HG03064 (cell line): ENCODE measurements around the gene GPR132.
A peak's percentile ranks its signal among the peaks of the same experiment; 100 is the strongest.
"Not testable (repeated sequence)": the region's sequence is repeated elsewhere in the genome, so short reads cannot be mapped to it uniquely, and the experiment has no call there.

ENCODE experiments used
- ATAC-seq: cut with Tn5 transposase; IDR thresholded peaks from one replicate; pipeline ENCODE4 v1.9.1; 2021; ENCODE audit warnings: low read depth; ENCODE audit not compliant: unreplicated experiment

The GPR132 gene

DNA sequence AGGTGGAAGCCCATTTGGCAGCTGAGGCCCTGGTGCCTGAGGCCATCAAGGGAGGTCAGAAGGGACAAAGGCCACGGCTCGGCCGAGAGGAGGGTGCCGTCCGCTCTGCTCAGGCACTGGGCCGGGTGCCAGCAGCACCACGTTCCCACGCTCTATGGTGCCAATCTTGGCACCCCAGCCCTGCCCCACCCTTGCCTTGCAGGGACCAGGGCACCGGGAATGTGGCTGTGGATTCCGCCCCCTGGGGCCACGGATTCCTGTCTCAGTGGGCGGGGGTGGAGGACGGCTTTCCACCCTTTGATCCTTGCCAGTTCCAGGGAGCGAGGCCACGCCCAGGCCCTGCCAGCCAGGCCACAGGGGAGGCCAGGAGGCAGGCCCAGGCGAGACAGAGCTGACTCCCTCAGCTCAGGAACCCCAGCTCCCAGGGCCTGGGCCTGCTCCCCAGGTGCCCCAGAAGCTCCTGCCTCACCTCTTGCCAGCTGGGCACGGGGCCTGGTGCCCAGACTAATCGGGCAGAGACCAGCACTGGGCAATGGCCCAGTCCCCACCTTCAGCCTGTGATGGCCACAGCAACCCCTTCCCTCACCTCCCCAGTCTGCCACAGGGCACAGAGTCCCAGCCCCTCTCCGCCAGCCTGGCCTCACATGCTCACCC is 26.4 kb upstream of the GPR132 start:
- no peak for ATAC-seq

DNA sequence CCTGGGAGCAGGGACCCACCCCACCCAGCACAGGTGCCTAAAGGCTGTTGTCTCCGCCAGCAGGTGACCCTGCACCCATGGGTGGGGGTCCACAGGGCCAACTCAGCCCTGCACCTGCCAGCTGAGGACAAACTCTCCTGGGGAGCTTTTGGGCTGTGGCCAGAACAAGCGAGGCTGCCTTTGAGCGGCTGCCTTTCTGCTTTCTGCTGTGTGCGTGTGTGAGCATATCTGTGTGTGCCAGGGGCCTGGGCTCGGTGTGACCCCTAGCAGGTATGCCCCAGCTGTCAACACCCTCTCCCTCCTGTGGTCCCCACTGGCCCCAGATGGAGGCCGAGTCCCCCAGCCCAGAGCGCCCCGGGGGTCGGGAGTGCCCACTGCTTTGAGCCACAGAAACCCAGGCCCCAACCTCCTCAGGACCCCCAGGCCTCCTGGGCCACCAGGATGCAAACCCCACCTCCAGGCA is 25.9 kb upstream of the GPR132 start:
- no peak for ATAC-seq

DNA sequence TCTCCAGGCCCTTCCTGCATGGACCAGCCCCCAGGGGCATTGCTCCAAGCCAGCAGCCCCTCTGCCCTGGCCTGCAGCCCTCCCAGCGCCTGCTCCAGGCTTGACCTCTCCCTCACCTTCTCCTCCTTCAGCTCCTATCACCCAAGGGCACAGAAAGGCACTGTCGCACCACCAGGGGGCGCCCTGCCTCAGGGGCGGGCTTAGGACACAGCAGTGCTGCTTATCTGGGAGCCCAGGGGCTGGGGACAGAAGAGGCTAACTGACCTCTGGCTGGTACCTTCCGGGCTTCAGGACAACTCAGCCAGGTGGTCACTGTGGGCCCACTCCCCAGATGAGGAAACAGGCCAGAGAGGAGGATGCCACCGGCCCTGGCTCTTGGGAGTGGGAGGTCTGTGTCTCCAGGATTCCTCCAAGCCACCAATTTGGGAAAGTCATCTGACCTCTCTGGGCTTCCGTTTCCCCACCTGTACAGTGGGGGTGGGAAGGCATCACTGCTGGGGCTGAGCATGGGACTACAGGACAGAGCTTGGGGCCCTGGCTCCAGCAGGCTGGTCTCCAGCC is 25.3 kb upstream of the GPR132 start:
- ATAC-seq: no peak

DNA sequence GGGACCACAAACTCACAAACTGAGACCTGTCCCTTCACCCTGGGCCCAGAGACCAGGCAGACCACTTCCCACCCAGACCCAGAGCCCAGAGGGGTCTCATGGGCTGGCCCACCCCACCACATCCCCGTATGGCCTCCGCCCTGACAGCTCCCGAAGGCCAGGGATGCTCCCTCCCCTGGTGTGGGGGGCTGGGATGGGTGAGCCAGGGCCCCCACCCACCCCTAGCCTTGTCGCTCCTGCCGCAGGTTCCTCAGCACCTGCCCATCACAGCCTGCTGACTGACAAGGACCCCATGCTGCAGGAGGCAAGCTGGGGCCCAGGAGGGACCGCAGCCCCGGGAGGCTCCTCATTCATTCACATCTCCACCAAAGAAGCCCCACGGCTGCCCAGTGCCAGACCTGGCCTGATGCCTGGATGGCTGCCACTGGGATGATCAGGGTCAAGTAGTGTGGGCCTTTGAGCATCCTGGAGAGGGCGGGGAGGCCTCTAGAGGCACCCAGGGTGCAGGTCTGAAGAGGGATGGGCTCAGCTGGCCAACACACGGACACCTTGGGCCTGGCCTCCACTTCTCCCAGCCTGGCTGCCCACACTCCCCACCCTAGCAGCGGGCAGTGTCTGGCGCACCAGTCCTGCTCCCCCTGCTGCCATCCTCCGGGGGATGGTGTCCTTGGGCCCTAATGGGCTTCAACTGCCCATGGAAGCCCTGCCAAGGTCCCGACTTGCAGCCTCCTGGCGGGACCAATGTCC is 24.7 kb upstream of the GPR132 start:
- no peak for ATAC-seq

DNA sequence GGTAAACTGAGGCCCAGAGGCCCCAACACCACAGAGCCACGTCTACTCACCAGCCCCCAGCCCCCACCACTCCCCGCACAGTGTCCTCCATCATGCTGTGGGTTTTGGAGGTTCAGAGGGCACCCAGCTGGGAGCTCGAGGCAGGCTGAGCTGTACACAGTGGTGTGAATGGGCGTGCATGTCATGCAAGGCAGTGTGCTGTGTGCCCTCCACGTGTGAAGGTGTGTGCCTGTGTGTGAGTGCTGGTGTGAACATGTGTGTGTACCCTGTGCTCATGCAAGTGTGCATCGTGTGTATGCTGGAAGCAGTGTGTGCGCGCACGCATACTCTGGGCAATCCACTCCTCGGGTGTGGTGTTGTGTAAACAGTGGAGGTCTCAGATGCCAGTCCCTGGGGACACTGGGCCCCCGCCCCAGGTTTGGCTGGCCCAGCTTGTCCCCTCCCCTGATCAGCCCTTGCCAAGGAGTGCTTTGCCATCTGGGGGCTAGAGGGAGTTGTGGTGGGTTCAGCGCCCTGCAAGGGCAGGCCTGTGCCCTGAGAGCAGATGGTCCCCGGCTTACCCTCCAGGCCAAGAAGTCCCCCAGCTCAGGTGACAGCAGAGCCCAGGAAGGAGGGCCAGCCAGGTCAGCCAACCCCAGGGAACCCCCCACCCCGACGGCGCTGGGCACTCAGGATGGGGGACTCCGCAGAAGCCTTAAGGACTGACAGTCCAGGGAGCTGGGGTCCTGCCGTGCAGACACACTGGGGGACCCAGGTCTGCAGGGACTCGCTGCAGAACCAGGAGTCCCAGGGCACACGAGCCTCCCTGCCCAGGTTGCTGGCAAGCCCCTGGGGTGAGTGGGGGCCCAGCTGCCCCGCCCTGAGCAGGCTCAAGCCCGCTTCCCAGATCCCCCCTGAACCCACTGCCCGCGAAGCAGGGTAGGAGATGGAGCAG is 23.8 kb upstream of the GPR132 start:
- no peak for ATAC-seq

DNA sequence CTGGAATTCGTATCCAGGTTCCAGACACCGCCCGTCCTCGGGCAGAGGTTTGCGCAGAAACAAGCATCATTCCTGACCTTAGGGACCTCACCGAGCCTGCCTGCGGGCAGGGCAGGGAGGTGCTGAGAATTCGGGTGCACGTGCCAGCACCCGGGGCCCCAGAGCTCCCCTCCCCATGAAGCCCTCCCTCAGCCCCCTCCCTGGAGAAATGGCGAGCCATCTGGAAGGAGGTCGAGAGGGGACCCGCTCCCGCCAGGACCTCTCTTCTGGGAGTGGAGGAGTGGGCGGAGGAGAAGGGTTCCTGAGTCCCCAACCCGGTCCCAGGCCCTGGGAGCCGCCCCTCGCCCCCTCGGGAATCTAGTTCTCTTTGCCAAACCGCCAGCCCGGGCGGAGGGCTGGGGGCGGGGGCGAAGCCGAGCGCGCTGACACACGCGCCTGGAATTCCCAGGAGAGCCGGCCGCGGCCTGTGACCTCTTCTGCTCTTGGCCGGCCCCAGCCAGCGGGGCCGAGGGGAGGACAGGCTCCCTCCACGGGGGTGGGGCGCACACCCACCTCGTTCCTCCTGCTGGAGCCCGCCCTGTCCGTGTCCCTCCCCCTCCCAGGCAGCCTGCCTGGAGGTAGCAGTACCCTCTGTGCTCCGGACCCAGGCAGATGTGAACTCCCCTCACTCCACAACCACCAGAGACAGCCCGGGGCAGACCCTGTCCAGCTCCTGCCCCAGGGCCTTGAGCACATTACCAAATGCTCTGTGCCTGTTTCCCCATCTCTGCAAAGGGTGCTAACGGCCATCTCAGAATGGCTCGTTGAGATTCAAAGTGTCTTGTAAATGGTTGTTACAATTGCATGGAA is 23.0 kb upstream of the GPR132 start:
- ATAC-seq: no peak

DNA sequence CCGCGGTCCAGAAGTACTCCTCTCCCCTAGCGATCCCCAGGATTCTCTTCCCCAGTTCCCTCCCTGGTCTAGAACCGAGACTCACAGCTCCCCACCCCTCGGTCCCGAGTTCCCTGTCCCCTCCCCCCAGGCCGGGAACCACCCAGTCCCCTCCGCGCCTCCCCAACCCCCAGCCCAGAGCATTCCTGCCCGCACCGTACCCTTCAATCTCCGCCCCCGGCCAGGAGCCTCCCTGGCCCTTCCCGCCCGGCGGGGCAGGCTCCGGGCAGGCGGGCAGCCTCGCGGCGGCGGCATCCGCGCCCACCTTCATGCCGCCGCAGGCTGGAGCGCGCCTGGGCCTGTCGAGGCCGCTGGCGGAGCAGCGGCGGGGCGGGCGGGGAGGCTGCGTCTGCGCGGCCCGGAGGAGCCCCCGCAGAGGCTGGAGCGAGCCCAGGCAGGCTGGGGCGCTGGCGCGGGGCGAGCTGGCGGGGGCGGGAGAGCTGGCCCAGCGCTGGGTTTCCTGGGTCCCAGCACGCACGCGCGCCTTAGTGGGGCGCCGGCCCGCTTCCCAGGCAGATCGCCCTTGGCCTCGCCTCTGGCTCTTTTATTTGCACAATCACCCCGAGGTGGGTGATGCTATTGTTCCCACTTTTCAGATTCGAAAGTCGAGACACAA is 22.2 kb upstream of the GPR132 start:
- ATAC-seq: no peak

DNA sequence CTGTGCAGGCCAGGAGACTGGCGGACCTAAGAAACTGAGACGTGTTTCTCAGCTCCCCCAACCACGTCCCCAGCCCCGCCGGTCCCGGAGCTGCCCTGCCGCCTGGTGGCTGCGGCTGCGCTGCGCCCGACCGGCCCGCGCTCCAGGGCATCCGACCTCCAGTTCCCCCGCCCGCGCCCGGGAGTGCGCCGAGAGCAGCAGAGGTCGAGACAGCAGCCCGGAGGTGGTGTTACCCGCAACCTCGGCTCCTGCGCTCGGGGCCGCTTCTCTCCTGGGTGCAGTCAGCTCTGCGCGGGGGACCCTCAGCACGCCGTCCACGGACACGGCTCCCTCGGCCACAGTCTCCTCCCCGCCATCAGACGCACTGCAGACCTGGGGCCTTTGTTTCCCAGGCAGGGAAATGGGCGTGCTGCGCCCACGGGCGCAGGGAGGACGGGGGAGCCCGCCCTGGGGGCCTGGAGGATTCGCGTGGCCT is 21.6 kb upstream of the GPR132 start:
- peak; percentile 67 for ATAC-seq

DNA sequence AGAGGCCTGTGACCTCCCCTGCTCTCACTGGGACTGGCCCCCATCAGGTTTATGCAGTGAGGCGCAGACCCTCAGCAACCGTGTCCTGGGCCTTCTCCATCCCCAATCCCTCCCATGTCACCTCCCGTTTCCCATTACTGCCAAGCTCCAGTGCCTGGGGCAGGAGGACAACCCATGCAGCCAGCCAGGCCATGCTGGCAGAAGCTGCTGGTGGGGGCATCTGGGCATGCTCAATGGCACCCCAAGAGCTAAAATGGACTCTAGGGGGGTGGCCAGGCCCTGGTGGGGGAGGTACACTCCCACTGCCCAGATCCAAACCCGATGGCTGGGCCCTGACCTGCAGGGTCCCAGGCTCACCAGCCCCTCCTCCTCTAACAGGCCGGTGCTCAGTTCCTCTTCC is 20.5 kb upstream of the GPR132 start:
- no peak for ATAC-seq

DNA sequence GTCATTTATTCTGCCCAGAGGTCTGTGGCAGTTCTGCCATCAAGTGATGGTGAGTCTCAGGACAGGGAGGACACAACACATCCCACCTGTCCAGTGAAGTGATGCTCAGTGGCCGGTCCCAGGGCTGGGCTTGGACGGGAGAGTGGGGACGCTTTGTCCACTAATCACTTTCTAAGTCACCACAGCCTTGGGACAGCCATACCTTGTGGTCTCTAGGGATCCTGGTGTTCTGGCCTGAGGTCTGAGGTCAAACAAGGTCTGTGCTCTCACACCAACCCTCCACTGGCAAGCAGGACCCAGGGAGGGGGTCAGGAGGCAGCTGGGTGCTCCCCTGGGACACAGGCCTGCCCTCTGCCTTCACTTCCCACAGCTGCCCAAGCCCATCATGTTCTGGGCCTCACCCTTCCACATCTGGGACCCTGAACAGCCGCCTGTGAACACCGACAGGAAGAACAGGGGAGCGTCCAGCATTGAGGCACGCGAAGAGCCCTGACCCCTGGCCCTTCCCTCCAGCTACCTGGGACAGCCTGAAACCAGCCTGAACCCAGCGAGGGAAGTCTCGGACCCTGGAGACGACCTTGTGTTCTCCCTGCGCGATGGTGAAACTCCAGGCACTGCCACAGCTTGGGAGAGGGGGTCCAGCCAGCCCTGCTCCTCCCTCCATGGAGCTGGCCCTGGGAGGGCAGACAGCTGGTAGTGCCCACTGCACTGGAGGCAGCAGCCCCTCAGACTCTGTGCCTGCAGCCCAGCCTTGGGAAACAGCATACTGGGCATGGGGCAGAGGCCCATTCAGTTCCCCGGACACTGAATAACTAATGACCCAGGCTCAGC is 19.7 kb upstream of the GPR132 start:
- ATAC-seq: no peak

DNA sequence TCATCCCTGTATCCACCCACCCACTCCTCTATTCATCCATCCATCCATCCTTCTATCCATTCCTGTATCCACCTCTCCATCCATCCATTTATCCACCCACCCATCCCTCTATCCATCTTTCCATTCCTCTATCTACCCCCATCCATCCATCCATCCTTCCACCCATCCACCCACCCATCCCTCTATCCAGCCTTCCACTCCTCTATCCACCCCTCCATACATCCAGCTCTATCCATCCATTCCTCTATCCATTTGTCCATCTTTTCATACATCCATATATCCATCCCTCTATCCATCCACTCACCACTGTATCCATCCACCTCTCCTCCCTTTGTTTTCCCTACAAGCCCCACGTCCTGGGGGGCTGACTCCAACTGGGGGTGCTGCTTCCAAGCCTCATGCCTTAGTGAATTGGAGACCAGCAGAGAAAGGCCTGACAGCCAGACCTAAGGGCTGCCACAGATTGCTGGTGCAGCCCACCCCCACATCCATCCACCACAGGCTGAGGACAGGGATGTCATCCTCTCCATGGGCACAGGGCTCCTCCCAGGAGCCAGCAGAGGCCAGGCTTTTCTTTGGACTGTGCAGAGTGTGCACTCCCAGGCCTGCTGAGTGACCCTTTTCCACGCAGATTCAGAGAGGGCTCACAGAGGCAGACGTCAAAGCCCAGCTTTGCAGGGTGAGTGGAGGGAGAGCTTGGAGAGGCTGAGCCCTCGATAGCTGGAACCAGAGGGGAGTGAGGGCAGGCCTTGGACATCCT is 18.9 kb upstream of the GPR132 start:
- no peak for ATAC-seq

DNA sequence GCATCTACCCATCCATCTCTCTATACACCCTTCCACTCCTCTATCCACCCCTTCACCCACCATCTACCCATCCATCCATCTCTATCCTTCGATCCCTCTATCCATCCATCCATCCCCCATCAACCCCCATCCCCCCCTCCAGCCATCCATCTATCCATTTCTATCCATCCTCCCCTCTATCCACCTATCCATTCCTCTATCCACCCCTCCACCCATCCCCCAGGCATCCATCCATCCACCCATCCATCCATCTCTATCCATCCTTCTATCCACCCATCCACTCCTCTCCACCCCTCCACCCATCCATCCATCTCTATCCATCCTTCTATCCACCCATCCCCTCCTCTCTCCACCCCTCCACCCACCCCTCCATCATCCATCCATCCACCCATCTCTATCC is 17.5 kb upstream of the GPR132 start:
- ATAC-seq: no peak

DNA sequence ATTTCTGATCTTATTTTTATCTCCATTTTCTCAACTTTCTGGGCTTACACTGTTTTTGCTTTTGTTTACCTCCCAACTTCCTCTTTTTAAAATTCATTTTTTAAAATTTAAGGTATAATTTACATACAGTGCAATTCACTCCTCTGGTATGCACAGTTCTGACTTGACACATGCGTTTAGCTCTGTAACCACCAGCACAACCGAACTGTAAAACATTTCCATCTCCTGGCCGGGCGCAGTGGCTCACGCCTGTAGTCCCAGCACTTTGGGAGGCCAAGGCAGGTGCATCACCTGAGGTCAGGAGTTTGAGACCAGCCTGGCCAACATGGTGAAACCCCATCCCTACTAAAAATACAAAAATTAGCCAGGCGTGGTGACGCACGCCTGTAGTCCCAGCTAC is 16.2 kb upstream of the GPR132 start:
- ATAC-seq: not testable (repeated sequence)

DNA sequence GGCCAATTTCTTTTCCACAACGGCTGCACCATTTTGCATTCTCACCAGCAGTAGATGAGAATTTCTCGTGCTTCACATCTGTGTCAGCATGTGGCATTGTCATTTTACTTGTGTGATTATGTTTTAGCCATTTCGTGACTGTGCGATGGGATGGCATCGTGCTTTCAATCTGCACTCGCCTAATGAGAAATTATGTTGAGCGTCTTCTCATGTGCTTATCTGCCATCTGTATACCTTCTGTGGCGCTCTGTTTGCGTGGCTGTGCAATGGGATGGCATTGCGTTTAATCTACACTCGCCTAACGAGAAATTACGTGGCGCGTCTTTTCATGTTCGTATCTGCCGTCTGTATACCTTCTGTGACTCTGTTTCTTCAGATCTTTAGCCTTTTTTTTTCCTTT is 14.9 kb upstream of the GPR132 start:
- ATAC-seq: no peak

DNA sequence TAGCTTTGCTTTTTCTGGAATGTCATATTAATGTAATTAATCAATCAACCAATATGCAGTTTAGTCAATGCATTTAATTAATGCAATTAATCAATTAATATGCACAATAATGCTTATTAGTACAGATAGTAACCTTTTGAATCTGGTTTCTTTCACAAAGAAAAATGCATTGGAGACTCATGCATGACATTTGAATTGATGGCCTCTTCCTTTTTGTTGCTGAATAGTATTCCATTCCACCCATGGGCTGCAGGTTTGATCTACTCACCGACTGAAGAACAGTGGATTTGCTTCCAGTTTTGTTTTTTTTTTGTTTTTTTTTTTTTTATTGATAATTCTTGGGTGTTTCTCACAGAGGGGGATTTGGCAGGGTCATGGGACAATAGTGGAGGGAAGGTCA is 13.1 kb upstream of the GPR132 start:
- ATAC-seq: no peak

DNA sequence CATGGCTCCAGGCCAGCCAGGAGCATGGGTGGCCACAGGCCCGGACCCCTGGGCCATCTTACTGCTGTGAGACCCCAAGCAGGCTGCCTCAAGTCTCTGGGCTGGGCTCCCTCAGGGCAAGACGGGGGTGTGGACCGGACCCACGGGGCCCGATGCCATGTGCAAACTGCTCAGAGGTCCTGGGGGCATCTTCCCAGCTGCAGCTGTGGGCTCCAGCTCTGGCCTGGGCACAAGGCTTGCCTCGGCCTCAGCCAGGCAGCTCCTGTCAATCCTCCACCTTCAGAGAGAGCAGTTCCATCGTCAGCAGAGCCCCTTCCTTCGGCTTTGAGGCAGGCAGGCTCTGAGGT is 12.4 kb upstream of the GPR132 start:
- ATAC-seq: no peak

DNA sequence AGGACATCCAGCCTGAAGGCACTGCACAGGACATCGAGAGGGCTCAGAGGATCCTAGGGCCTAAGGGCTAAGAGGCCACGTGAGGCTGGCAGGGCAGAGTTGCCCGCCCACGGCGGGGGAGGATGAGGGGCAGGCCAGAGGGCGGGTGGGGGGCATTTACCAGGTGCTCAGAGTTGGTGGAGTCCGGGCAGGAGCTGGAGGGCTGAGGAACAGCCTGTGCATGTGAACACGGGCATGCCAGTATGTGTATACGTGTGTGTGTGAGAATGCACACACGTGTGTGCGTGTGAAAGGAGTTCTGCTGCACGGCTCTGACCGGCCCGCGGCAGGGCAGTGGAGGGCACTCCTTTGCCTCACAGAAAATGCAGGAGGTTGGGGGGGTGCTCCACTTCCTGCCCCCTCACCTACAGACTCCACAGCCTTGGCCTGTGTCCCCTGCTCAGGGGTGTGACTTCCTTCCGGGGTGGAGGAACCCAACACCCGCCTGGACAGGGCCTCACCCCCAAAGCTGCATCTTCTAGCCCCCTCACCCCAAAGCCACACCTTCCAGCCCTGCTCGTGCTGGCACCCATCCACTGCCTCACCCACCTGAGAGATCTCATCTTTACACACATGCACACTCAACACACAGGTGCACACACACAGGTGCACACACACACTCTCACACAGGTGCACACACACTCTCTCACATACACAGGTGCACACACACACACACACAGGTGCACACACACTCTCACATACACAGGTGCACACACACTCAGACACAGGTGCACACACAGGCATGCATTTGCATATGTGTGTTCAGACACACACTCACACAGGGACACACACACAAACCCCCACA is 11.8 kb upstream of the GPR132 start:
- no peak for ATAC-seq
